K562 (cell line): ENCODE measurements around the gene TSKS. TPM values are rescaled to one million over a fixed set of nuclear protein-coding genes. Genes with fewer than 3 reads are reported as not detected.

Source experiments
- BHLHE40 ChIP-seq: IDR thresholded peaks from 2 replicates; pipeline ENCODE4 v1.6.1; 2011; ENCODE audit warnings: low read length, improper control_type of control experiment
- CHCHD3 ChIP-seq: fragments of 250-450 bp; sonication (Bioruptor Pico); IDR thresholded peaks from 2 replicates; pipeline ENCODE4 v2.1.2; 2022; ENCODE audit warnings: mild to moderate bottlenecking
- CREBBP ChIP-seq: IDR thresholded peaks from one replicate; pipeline ENCODE4 v1.6.1; 2012; ENCODE audit warnings: low read depth, mild to moderate bottlenecking, control low read depth, inconsistent platforms, low read length
- CTBP1 ChIP-seq: fragments of 450-650 bp; IDR thresholded peaks from 2 replicates; pipeline ENCODE4 v1.6.1; 2016; ENCODE audit warnings: borderline replicate concordance
- DIDO1 ChIP-seq: fragments of 450-650 bp; IDR thresholded peaks from 2 replicates; pipeline ENCODE4 v1.6.1; 2016; ENCODE audit warnings: low read depth, missing biosample characterization, missing genetic modification characterization
- EGR1 ChIP-seq: fragments of 450-650 bp; conservative IDR thresholded peaks from 2 replicates; pipeline ENCODE4 v1.6.1; 2017; ENCODE audit warnings: mild to moderate bottlenecking
- FOXP1 ChIP-seq: sonication (generic); formaldehyde crosslinking; IDR thresholded peaks from 2 replicates; pipeline ENCODE4 v1.8.0; 2022; ENCODE audit warnings: mild to moderate bottlenecking, missing genetic modification reagents
- ILK ChIP-seq: fragments of 450-650 bp; IDR thresholded peaks from 2 replicates; pipeline ENCODE4 v1.6.1; 2016; ENCODE audit warnings: missing genetic modification characterization, low read depth, mild to moderate bottlenecking, missing compliant biosample characterization, moderate library complexity, borderline replicate concordance
- IRF2 ChIP-seq: sonication (generic); formaldehyde crosslinking; IDR thresholded peaks from 2 replicates; pipeline ENCODE4 v1.8.1; 2022; ENCODE audit warnings: mild to moderate bottlenecking, missing genetic modification reagents
- KDM5B ChIP-seq: fragments of 200-600 bp; sonication (generic); IDR thresholded peaks from 2 replicates; pipeline ENCODE4 v1.6.1; 2012; ENCODE audit warnings: low read depth, mild to moderate bottlenecking, moderate library complexity, low read length, control low read depth, inconsistent platforms; ENCODE audit not compliant: insufficient replicate concordance
- MAFG ChIP-seq: fragments of 450-650 bp; conservative IDR thresholded peaks from 2 replicates; pipeline ENCODE4 v1.6.1; 2016; ENCODE audit warnings: missing genetic modification characterization, missing compliant biosample characterization
- NCOA1 ChIP-seq: fragments of 450-650 bp; IDR thresholded peaks from 2 replicates; pipeline ENCODE4 v1.6.1; 2016; ENCODE audit warnings: low read depth
- RAD21 ChIP-seq, 2 experiments: fragments of 250-450 bp in 1 of 2; fragments of 450-650 bp in 1 of 2; sonication (Bioruptor Pico) in 1 of 2; formaldehyde crosslinking in 1 of 2; IDR thresholded peaks in 1 of 2; conservative IDR thresholded peaks in 1 of 2; 2 replicates each; pipeline versions ENCODE4 v1.4.0 to v1.8.0; 2020 to 2022; ENCODE audit warnings: mild to moderate bottlenecking in 2 of 2, moderate library complexity in 1 of 2
- RBFOX2 ChIP-seq: fragments of 200-400 bp; formaldehyde crosslinking; IDR thresholded peaks from 2 replicates; pipeline ENCODE4 v1.6.1; 2017; ENCODE audit warnings: low read depth, mild to moderate bottlenecking, low read length, moderate library complexity
- SMAD3 ChIP-seq: fragments of 450-650 bp; formaldehyde crosslinking; conservative IDR thresholded peaks from 2 replicates; pipeline ENCODE4 v1.4.0; 2020; ENCODE audit warnings: mild to moderate bottlenecking
- TAF9B ChIP-seq: fragments of 450-650 bp; IDR thresholded peaks from 2 replicates; pipeline ENCODE4 v1.6.1; 2018; ENCODE audit warnings: mild to moderate bottlenecking; ENCODE audit not compliant: partially characterized antibody
- ZNF133 ChIP-seq: fragments of 250-450 bp; sonication (Bioruptor Pico); IDR thresholded peaks from 2 replicates; pipeline ENCODE4 v1.4.0; 2020; ENCODE audit warnings: mild to moderate bottlenecking
- ZNF79 ChIP-seq: fragments of 250-450 bp; sonication (Bioruptor Pico); IDR thresholded peaks from 2 replicates; pipeline ENCODE4 v1.4.0; 2020; ENCODE audit warnings: low read depth, mild to moderate bottlenecking, moderate library complexity
- polyA plus RNA-seq, 8 experiments: library from polyadenylated mRNA; depleted of rRNA in 4 of 8; stranded (reverse) in 5 of 8; unstranded in 3 of 8; fragments of >200 nt; fragmentation: Nextera tagmentation in 2 of 8; fragmentation: Illumina TruSeq in 1 of 8; extraction: Ambion mirVana in 2 of 8; extraction: Trizol in 1 of 8; gene quantifications; 2 replicates each; pipeline versions ENCODE4 v1.2.1 to v1.2.3, GENCODE V29; 2011 to 2014; ENCODE audit warnings: inconsistent platforms in 1 of 8, missing spikeins in 1 of 8
- total RNA-seq, 7 experiments: library from RNA; depleted of rRNA in 6 of 7; stranded (reverse); fragments of >200 nt in 6 of 7; fragmentation: Illumina TruSeq in 2 of 7; extraction: Trizol in 2 of 7; gene quantifications; 2 replicates each; pipeline versions ENCODE4 v1.2.1 to v1.2.3, GENCODE V29; 2011 to 2021; ENCODE audit warnings: low replicate concordance in 1 of 7
- TF ChIP-seq, protein P1 (sequence below): sonication (generic); formaldehyde crosslinking; IDR thresholded peaks from 2 replicates; pipeline ENCODE4 v1.8.1; 2022; ENCODE audit warnings: missing genetic modification reagents
- TF ChIP-seq, protein P2 (sequence below): fragments of 250-450 bp; sonication (Bioruptor Pico); IDR thresholded peaks from 2 replicates; pipeline ENCODE4 v1.8.0; 2022; ENCODE audit warnings: inconsistent platforms
- TF ChIP-seq, protein P3 (sequence below): IDR thresholded peaks from 2 replicates; pipeline ENCODE4 v1.6.1; 2011; ENCODE audit not compliant: insufficient read length; ENCODE audit errors: extremely low read depth
- TF ChIP-seq, protein P4 (sequence below), 2 experiments: fragments of 450-650 bp; conservative IDR thresholded peaks; 2 replicates each; pipeline ENCODE4 v1.6.1; 2017; ENCODE audit warnings: mild to moderate bottlenecking in 2 of 2, moderate library complexity in 2 of 2
- TF ChIP-seq, protein P5 (sequence below): sonication (generic); formaldehyde crosslinking; IDR thresholded peaks from 2 replicates; pipeline ENCODE4 v1.9.0; 2022; ENCODE audit warnings: mild to moderate bottlenecking, missing genetic modification reagents

Gene TSKS
- total and polyA plus RNA-seq, 9 of the 15 experiments (the other 6 are each of a cell fraction or from before 2014, with no cell fraction given) = 0.14 to 4.5 (median 0.80) TPM

DNA sequence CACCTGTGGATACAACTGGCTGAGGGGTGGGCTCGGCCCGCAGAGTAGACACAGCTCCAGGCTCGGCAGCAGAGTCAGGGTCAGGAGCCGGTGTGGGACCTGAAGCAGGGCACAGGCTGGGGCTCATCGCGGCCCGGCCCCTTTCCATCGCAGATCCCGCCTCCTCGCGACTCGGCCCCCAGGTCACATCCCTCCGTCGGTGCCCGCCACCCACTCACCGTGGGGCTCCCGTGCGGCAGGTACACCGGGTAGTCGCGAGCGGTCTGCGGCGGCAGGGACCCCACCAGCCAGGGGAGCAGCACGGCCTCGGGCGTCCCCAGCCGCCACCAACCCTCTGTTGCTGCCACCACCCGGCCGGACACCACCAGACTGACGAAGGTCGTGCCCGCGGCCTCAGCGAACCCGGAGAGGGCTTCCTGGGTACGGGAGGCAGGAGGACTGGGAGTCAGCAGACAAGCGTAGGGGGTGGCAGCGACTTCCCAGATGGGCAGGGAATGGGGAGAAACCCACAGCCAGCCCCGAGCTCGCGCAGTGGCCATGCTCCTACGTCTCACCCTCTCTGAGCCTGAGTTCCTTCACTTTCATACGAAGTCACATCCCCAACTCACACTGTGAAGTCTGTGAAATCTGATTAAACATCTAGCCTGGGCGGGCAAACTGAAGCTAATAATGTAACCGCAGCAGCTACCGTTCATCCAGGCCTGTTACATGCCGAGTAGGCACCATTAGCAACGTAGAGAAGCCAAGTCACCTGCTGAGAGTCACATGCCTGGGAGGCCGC, 46.2 kb upstream of the TSKS start (continued):
- TF ChIP-seq FOXP1 (CRISPR knock-in tag) (peak; percentile 77; the same call in 1 of the 2 replicates), NCOA1 (no peak), CHCHD3 (CRISPR knock-in tag) (no peak), EGR1 (no peak), ZNF133 (CRISPR knock-in tag) (no peak), ZNF79 (CRISPR knock-in tag) (no peak), KDM5B (no peak), ILK (tag) (no peak), DIDO1 (tag) (no peak), IRF2 (CRISPR knock-in tag) (no peak), RAD21 (CRISPR knock-in tag; conservative IDR thresholded peaks at IDR 0.05 in 1 of 2, IDR thresholded peaks at IDR 0.05 in 1 of 2) (no peak), RBFOX2 (no peak; the same call in none of the 2 replicates), MAFG (tag) (no peak), CREBBP (no peak), TAF9B (no peak), BHLHE40 (no peak), SMAD3 (CRISPR knock-in tag) (no peak), CTBP1 (no peak)
- TF ChIP-seq, protein P1, sequence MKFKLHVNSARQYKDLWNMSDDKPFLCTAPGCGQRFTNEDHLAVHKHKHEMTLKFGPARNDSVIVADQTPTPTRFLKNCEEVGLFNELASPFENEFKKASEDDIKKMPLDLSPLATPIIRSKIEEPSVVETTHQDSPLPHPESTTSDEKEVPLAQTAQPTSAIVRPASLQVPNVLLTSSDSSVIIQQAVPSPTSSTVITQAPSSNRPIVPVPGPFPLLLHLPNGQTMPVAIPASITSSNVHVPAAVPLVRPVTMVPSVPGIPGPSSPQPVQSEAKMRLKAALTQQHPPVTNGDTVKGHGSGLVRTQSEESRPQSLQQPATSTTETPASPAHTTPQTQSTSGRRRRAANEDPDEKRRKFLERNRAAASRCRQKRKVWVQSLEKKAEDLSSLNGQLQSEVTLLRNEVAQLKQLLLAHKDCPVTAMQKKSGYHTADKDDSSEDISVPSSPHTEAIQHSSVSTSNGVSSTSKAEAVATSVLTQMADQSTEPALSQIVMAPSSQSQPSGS = no peak
- TF ChIP-seq, protein P2, sequence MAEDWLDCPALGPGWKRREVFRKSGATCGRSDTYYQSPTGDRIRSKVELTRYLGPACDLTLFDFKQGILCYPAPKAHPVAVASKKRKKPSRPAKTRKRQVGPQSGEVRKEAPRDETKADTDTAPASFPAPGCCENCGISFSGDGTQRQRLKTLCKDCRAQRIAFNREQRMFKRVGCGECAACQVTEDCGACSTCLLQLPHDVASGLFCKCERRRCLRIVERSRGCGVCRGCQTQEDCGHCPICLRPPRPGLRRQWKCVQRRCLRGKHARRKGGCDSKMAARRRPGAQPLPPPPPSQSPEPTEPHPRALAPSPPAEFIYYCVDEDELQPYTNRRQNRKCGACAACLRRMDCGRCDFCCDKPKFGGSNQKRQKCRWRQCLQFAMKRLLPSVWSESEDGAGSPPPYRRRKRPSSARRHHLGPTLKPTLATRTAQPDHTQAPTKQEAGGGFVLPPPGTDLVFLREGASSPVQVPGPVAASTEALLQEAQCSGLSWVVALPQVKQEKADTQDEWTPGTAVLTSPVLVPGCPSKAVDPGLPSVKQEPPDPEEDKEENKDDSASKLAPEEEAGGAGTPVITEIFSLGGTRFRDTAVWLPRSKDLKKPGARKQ (CRISPR knock-in tag) = no peak
- TF ChIP-seq, protein P3, sequence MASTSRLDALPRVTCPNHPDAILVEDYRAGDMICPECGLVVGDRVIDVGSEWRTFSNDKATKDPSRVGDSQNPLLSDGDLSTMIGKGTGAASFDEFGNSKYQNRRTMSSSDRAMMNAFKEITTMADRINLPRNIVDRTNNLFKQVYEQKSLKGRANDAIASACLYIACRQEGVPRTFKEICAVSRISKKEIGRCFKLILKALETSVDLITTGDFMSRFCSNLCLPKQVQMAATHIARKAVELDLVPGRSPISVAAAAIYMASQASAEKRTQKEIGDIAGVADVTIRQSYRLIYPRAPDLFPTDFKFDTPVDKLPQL = no peak
- TF ChIP-seq, protein P4, sequence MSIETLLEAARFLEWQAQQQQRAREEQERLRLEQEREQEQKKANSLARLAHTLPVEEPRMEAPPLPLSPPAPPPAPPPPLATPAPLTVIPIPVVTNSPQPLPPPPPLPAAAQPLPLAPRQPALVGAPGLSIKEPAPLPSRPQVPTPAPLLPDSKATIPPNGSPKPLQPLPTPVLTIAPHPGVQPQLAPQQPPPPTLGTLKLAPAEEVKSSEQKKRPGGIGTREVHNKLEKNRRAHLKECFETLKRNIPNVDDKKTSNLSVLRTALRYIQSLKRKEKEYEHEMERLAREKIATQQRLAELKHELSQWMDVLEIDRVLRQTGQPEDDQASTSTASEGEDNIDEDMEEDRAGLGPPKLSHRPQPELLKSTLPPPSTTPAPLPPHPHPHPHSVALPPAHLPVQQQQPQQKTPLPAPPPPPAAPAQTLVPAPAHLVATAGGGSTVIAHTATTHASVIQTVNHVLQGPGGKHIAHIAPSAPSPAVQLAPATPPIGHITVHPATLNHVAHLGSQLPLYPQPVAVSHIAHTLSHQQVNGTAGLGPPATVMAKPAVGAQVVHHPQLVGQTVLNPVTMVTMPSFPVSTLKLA (conservative IDR thresholded peaks at IDR 0.05) = no peak
- TF ChIP-seq, protein P5, sequence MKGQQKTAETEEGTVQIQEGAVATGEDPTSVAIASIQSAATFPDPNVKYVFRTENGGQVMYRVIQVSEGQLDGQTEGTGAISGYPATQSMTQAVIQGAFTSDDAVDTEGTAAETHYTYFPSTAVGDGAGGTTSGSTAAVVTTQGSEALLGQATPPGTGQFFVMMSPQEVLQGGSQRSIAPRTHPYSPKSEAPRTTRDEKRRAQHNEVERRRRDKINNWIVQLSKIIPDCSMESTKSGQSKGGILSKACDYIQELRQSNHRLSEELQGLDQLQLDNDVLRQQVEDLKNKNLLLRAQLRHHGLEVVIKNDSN (CRISPR knock-in tag) = peak; percentile 11; the same call in 1 of the 2 replicates
